ENCODE measurements around the gene NOP9.
"Not testable (repeated sequence)": the region's sequence is repeated elsewhere in the genome, so short reads cannot be mapped to it uniquely, and the experiment has no call there.

NOP9 gene

DNA sequence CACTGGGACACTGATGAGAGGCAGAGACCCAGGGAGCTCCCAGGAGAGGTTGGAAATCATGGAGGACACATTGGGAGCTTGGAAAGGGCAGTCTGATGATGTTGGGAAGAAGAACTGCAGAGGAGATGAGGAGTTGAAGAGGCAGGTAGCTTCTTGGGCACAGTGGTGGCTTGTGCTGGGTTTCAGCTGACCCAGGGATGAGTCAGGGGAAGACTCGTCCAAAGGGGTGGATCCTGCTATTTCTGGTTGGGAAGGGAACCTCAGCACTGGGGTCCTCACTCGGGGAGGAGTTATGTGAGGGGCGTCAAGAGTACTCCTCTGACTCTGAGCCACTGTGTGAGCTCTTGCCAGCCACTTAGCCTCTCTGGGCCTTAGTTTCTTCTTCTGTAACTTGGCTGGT is 23.7 kb downstream of the NOP9 start:
- DNase-seq (ENCODE audit: extremely low read depth in 1 of 2, low read depth in 1 of 2): no peak

GRCh38 chr14:24324024-24324423 is 24.4 kb downstream of the NOP9 start:
- no peak for DNase-seq (ENCODE audit: extremely low read depth in 1 of 2, low read depth in 1 of 2)

DNA sequence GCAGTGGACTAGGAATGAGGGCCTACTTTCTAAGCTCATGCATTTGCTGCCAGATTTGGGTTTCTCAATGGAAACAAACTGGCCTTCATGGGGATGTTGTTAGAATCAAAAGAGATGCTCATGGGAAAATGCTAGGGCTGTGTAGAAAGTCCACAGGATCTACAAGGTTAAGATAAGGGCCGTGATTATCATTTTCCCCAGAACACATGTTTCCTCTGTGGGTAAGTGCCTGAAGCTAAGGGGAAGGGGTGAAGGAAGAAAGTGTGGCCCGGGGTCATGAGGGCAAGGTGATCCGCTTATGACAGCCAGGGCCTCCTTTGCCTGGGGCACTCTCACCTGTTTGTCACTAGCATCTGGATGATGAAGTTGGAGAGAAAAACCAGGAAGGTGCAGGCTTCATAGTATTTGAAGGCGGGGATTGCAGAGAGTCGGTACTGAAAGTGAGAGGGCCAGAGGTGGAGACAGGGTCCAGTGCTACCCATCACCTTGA is 25.4 kb downstream of the NOP9 start:
- no peak for DNase-seq (ENCODE audit: extremely low read depth in 1 of 2, low read depth in 1 of 2)

DNA sequence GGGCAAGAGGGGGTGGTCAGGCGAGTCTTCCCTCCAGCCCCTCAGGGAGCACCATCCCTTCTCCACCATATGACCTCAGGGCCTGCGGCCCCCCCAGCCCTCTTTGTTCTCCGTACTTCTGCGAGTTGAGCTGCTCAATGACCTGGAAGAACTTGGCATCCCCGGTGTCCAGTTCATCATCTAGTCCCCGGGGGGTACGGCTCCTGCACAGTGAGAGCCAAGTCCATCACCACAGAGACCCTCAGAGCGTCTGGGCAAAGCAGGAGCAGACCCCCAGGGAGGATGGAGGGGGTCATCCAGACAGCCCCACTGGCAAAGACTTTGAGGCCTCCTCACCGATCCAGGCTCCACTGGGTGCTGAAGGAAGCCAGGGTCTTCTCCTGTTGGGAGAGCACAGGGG is 26.3 kb downstream of the NOP9 start:
- DNase-seq (ENCODE audit: extremely low read depth in 1 of 2, low read depth in 1 of 2): no peak

DNA sequence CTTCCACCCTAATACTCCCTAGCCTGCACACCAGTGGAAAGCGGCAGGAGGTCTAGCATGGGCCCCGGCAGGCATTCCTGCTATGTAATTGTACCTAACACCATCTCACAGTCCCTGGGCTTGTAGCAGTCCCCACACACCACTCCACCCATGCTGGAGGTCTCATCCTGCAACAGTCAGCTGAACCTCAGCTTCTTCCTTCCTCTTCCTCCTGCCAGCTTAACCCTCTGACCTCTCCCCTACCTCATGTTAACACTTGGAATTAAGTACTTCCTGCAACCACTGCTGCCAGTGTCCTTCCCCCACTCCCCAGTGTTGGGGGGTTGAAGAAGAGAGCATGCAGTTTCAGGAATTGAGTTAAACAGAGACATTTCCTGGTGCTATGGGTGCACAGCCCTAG is 27.7 kb downstream of the NOP9 start:
- DNase-seq (ENCODE audit: extremely low read depth in 1 of 2, low read depth in 1 of 2): no peak

GRCh38 chr14:24327914-24328313 is 28.3 kb downstream of the NOP9 start:
- DNase-seq (ENCODE audit: extremely low read depth in 1 of 2, low read depth in 1 of 2): not testable (repeated sequence)

DNA sequence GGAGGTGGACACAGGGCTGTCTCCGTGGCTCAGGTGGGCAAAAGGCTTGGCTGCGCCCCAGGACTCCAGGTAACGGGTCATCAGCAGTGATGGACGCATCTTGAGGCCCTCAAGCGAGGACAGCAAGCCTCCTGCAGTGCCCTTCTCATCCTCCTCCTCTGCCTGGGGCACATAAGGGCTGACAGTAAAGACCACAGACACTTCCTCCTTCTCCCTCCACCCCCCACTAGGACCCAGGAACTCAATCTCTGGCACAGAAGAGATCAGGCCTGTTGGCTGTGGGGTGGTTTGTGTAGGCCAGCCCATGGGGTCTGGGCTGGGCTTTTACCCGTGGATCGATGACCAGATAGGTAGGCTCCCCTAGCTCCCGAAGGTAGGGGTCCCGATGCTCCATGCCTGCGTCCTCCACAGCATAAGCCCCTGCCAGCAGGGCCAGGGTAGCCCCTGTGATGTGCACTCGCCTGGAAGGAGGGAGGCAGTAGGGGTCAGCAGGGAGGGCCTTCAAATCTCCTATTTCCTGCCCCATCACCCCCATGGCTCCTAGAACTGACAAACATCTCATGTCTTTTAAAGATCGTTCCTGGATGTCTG is 29.5 kb downstream of the NOP9 start:
- no peak for DNase-seq (ENCODE audit: extremely low read depth in 1 of 2, low read depth in 1 of 2)

- DNase-seq (ENCODE audit: extremely low read depth in 1 of 2, low read depth in 1 of 2): peak; percentile 37 to 44
Measured at GRCh38 chr14:24329736-24330135, 30.1 kb downstream of the NOP9 start.

GRCh38 chr14:24330973-24331674 is 31.5 kb downstream of the NOP9 start:
- DNase-seq (ENCODE audit: extremely low read depth in 1 of 2, low read depth in 1 of 2): no peak

GRCh38 chr14:24331731-24332267 is 32.1 kb downstream of the NOP9 start:
- DNase-seq (ENCODE audit: extremely low read depth in 1 of 2, low read depth in 1 of 2): no peak

- peak; percentile 61 to 75 for DNase-seq (ENCODE audit: extremely low read depth in 1 of 2, low read depth in 1 of 2)
Measured at GRCh38 chr14:24332268-24332993, 32.8 kb downstream of the NOP9 start.

DNA sequence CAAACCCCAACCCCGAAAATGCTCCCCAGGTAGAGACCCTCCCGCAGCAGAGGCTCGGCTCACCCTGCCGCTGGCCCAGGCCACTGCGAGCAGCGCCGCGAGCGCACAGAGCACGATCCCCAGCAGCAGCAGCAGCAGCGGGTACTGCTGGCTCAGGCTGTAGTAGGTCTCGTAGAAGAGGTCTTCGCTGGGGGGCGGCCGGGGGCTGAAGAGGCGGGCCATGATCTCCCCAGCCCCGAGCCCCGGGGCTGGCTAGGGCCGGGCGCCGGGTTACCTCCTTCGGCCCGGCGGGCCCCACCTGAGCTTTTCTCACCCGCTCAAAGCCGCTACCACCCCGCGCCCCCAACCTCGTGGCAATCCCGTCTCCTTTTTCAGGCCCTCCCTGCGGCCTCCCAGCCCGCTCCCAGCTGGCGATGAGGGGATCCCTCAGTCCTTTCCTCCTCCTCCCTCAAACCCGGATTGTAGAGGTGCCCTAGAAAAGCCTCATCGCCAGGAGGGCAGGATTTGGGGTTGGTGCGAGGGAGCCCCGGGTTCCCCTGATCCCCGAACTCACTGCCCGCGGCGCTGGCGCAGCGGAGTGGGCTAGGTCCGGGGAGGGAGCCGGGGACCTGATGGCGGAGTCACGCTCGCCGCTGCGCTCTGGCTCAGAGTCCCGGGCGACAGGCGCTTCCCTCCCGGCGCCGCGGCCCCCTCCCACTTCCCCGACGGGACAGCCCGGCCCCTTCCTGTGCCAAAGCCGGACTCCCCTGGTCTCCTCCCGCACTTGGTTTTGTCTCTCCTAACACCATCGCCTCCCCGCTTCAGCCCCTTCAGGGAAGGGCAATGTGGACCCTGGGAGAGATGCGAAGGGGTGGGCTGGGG is 35.0 kb downstream of the NOP9 start, which contains the start of gene ADCY4:
ADCY4 (minus strand) TSS at position 641 of the 861 bp plus-strand sequence; CDS start at position 222, 419 bp downstream.
- DNase-seq (ENCODE audit: extremely low read depth in 1 of 2, low read depth in 1 of 2): no peak

DNA sequence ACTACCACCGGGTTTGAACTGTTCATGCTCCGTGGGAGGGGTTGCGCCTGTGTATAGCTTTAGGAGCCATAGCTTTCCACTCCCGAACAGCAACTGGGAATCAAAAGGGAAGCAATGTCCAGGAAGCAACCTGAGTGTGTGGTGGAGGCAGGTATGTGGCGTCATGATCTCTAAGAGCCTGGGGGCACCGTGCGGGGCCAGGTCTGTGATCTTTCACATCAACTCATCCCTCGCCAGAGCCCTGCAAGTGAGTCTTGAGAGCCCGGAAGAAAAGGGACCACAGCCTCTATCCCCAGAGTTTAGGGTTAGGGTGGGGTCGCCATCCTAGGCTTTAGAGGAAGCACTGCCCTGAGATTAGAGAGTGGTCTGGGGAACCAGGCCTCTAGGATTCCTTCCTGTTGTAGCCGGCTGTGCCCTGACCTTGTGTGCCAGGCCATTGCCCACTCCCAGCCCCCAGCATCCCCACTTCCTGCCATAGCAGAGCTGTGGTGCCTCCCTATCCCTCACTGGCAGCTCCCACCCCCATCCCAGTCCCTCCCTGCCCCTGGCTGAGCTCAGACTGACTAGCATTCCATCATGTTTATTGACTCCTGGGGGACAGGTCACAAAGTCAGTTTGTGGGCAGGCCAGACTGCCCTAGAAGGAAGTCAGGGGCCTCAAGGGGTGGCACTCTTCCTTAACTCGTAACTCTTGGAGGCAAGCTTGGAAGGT is 36.0 kb downstream of the NOP9 start:
- DNase-seq (ENCODE audit: extremely low read depth in 1 of 2, low read depth in 1 of 2): no peak

- no peak for DNase-seq (ENCODE audit: extremely low read depth in 1 of 2, low read depth in 1 of 2)
Measured at GRCh38 chr14:24337144-24337823, 37.6 kb downstream of the NOP9 start.

DNA sequence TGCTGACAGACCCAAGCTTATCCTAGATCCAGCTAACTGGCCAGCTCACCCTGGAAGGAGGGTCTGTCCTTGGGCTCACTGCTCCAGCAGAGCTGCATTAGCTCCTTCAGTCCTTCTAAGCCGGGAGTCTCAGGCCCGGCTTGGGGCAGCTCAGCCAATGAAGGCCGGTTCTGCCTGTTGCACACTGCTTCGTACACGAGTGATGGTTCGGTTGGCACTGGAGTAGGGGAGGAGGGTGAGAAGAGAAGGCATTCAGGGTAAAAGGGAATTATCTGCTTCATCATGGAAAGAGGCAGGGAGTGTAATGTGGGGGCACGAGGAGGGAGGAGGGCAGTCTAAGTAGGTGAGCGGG is 38.1 kb downstream of the NOP9 start:
- no peak for DNase-seq (ENCODE audit: extremely low read depth in 1 of 2, low read depth in 1 of 2)

GRCh38 chr14:24338843-24339242 is 39.2 kb downstream of the NOP9 start:
- no peak for DNase-seq (ENCODE audit: extremely low read depth in 1 of 2, low read depth in 1 of 2)

GRCh38 chr14:24339284-24340151 is 39.9 kb downstream of the NOP9 start, which contains the start of gene RIPK3:
Gene RIPK3, minus strand, starts transcription at chr14:24339991. Its CDS starts 165 bp downstream, at chr14:24339826.
- peak in 1 of 2 donors; percentile 55 for DNase-seq (ENCODE audit: extremely low read depth in 1 of 2, low read depth in 1 of 2)

- DNase-seq (ENCODE audit: extremely low read depth in 1 of 2, low read depth in 1 of 2): no peak
Measured at GRCh38 chr14:24340606-24341005, 41.0 kb downstream of the NOP9 start.
